Activated T-helper 1 cell treated with anti-CD3 and anti-CD28 coated beads, Interleukin-2, amount 50 U/mL, for 16 hours (primary cell): Measurements from ENCODE around the gene CCDC88A.
A peak's percentile ranks its signal among the peaks of the same experiment; 100 is the strongest.
"Not testable (repeated sequence)": the region's sequence is repeated elsewhere in the genome, so short reads cannot be mapped to it uniquely, and the experiment has no call there.

Experiments used
- DNase-seq, 2 donors: peaks; one replicate each; pipeline ENCODE4 v3.0.0-alpha.2; 2020; ENCODE audit warnings: low read depth in 1 of 2, low spot score in 1 of 2

Gene CCDC88A

GRCh38 chr2:55419679-55420438 is at the start of gene CCDC88A:
Gene CCDC88A (minus strand): TSS chr2:55419856. CDS start chr2:55419079, 777 bp downstream.
- DNase-seq, result peak; percentile 73 to 83

- DNase-seq, result no peak
These were observed 42.0 kb upstream of the CCDC88A start for GRCh38 chr2:55461679-55462078.

GRCh38 chr2:55460562-55460961 is 40.9 kb upstream of the CCDC88A start:
- no peak for DNase-seq

- no peak for DNase-seq
These were observed 40.1 kb upstream of the CCDC88A start for GRCh38 chr2:55459714-55460274.

GRCh38 chr2:55459279-55459678 is 39.6 kb upstream of the CCDC88A start:
- DNase-seq, result no peak

GRCh38 chr2:55454121-55454520 is 34.5 kb upstream of the CCDC88A start:
- DNase-seq, result no peak

GRCh38 chr2:55452879-55453278 is 33.2 kb upstream of the CCDC88A start:
- DNase-seq, result no peak

- DNase-seq, result no peak
These were observed 32.0 kb upstream of the CCDC88A start for GRCh38 chr2:55451699-55452098.

GRCh38 chr2:55450014-55450413 is 30.4 kb upstream of the CCDC88A start:
- not testable (repeated sequence) for DNase-seq

GRCh38 chr2:55442045-55442760 is 22.5 kb upstream of the CCDC88A start:
- not testable (repeated sequence) for DNase-seq

- no peak for DNase-seq
These were observed 21.7 kb upstream of the CCDC88A start for GRCh38 chr2:55441280-55441892.

GRCh38 chr2:55439101-55439397 is 19.4 kb upstream of the CCDC88A start:
- DNase-seq, result no peak

GRCh38 chr2:55438391-55439100 is 18.9 kb upstream of the CCDC88A start:
- no peak for DNase-seq

- DNase-seq, result no peak
These were observed 18.1 kb upstream of the CCDC88A start for GRCh38 chr2:55437515-55438390.

GRCh38 chr2:55431982-55432627 is 12.4 kb upstream of the CCDC88A start:
- no peak for DNase-seq

- no peak for DNase-seq
These were observed 10.7 kb upstream of the CCDC88A start for GRCh38 chr2:55430211-55430975.

- DNase-seq, result no peak
These were observed 8.6 kb upstream of the CCDC88A start for GRCh38 chr2:55428258-55428657.

GRCh38 chr2:55425431-55425831 is 5.8 kb upstream of the CCDC88A start:
- DNase-seq, result no peak
